Small intestine (tissue), 7 donors: Measurements from ENCODE around the gene LMNTD1. TPM values are rescaled to one million over a fixed set of nuclear protein-coding genes. Genes with fewer than 3 reads are reported as not detected.

Experiments used
- DNase-seq, 2 donors: peaks; one replicate each; pipeline versions ENCODE4 v3.0.0 to v3.0.0-alpha.2; 2013
- FAIRE-seq: peaks from 2 replicates; lab custom pipeline; 2012; peaks lifted over from hg19 to GRCh38; lab: Jason Lieb, UNC
- H3K27ac ChIP-seq, 3 donors: one replicate each; pipeline ENCODE4 v1.5.1; 2013; ENCODE audit warnings: low read length in 2 of 3, mild to moderate bottlenecking in 2 of 3, control low read depth in 1 of 3, inconsistent platforms in 1 of 3, low read depth in 1 of 3, moderate library complexity in 1 of 3
- H3K27me3 ChIP-seq, 3 donors: one replicate each; pipeline ENCODE4 v1.6.1; 2013; ENCODE audit warnings: low read length in 3 of 3, inconsistent platforms in 1 of 3; ENCODE audit not compliant: control insufficient read depth in 3 of 3, insufficient read depth in 3 of 3
- H3K36me3 ChIP-seq, 3 donors: one replicate each; pipeline ENCODE4 v1.6.1; 2013; ENCODE audit warnings: low read length in 3 of 3, inconsistent platforms in 1 of 3, low read depth in 1 of 3, mild to moderate bottlenecking in 1 of 3, moderate library complexity in 1 of 3; ENCODE audit not compliant: control insufficient read depth in 3 of 3, insufficient read depth in 2 of 3
- H3K4me1 ChIP-seq, 3 donors: one replicate each; pipeline ENCODE4 v1.6.1; 2013; ENCODE audit warnings: low read length in 2 of 3, inconsistent platforms in 1 of 3, low read depth in 1 of 3, mild to moderate bottlenecking in 1 of 3, moderate library complexity in 1 of 3; ENCODE audit not compliant: control insufficient read depth in 3 of 3, insufficient read depth in 2 of 3
- H3K4me3 ChIP-seq, 3 donors: one replicate each; pipeline ENCODE4 v1.5.1; 2013; ENCODE audit warnings: low read length in 3 of 3, control low read depth in 1 of 3, inconsistent platforms in 1 of 3, low read depth in 1 of 3, mild to moderate bottlenecking in 1 of 3, moderate library complexity in 1 of 3
- H3K9me3 ChIP-seq, 2 donors: one replicate each; pipeline ENCODE4 v1.6.1; 2013; ENCODE audit warnings: low read depth in 1 of 2, low read length in 1 of 2; ENCODE audit not compliant: control insufficient read depth in 2 of 2, insufficient read depth in 1 of 2
- WGBS, 3 donors: extraction: QIAGEN DNeasy Blood & Tissue Kit; methylation state at CpG; one replicate each; pipeline ENCODE4 v1.1.7; 2013; 5-methylcytosine and 5-hydroxymethylcytosine counted together
- polyA plus RNA-seq, 4 donors: library from polyadenylated mRNA; stranded (reverse) in 3 of 4; unstranded in 1 of 4; fragments of 200-250 nt in 3 of 4; fragments of 120-200 nt in 1 of 4; gene quantifications; one replicate each; pipeline versions ENCODE4 v1.2.1 to v1.2.3, GENCODE V29; 2013
- donor health status: healthy with polysubstance abuse.
- donor health status: control.
- donor health status: control.
- donor health status: Bipolar disorder and iron deficiency.
- donor health status: healthy.

Gene LMNTD1
- polyA plus RNA-seq, 4 donors: 0.12 TPM; not detected in 3

- Histone ChIP-seq H3K4me1 (no peaks in the 10 kb centered on the region), H3K4me3 (no peak overlapping the region), H3K27ac (no peak overlapping the region), H3K27me3 (no peaks in the 10 kb centered on the region), H3K36me3 (no peaks in the 10 kb centered on the region), H3K9me3 (no peaks in the 10 kb centered on the region)
- DNase-seq: no peak
- FAIRE-seq: no peak
- WGBS, 3 donors: 81 to 90% (median 88%) methylated on average over 6 of the region's 6 CpGs
These were observed 83.7 kb downstream of the LMNTD1 start for GRCh38 chr12:25469368-25469767.

GRCh38 chr12:25463521-25463920, 89.6 kb downstream of the LMNTD1 start:
- no peak overlapping the region for H3K4me3 ChIP-seq
- H3K36me3 ChIP-seq: no peaks in the 10 kb centered on the region
- FAIRE-seq (no peak), DNase-seq (no peak)
- H3K4me1 ChIP-seq: no peaks in the 10 kb centered on the region
- no peaks in the 10 kb centered on the region for H3K27me3 ChIP-seq
- H3K9me3 ChIP-seq: no peaks in the 10 kb centered on the region
- H3K27ac ChIP-seq: no peak overlapping the region
- WGBS, 3 donors: 91 to 95% (median 95%) methylated on average over 8 of the region's 8 CpGs

- H3K9me3 ChIP-seq: no peaks in the 10 kb centered on the region
- H3K27me3 ChIP-seq: no peaks in the 10 kb centered on the region
- H3K4me3 ChIP-seq: no peak overlapping the region
- no peak overlapping the region for H3K27ac ChIP-seq
- no peaks in the 10 kb centered on the region for H3K4me1 ChIP-seq
- no peak for FAIRE-seq
- no peak for DNase-seq
- 56 to 84% (median 67%) methylated on average over 4 of the region's 4 CpGs for WGBS, 3 donors
- no peaks in the 10 kb centered on the region for H3K36me3 ChIP-seq
These were observed 90.1 kb downstream of the LMNTD1 start for GRCh38 chr12:25463005-25463404.

GRCh38 chr12:25459541-25459951, 93.5 kb downstream of the LMNTD1 start:
- Histone ChIP-seq H3K4me3 (no peak overlapping the region), H3K27ac (no peak overlapping the region), H3K9me3 (no peaks in the 10 kb centered on the region), H3K4me1 (no peaks in the 10 kb centered on the region), H3K36me3 (no peaks in the 10 kb centered on the region), H3K27me3 (no peaks in the 10 kb centered on the region)
- DNase-seq (no peak), FAIRE-seq (no peak)
- WGBS, 3 donors: 81 to 89% (median 84%) methylated on average over 13 of the region's 13 CpGs

GRCh38 chr12:25458047-25458552, 95.0 kb downstream of the LMNTD1 start:
- Histone ChIP-seq H3K9me3 (no peaks in the 10 kb centered on the region), H3K27ac (no peak overlapping the region), H3K4me3 (no peak overlapping the region), H3K27me3 (no peaks in the 10 kb centered on the region), H3K4me1 (no peaks in the 10 kb centered on the region), H3K36me3 (no peaks in the 10 kb centered on the region)
- no peak for DNase-seq
- FAIRE-seq: no peak
- 19 to 46% (median 35%) methylated on average over 6 of the region's 6 CpGs for WGBS, 3 donors

GRCh38 chr12:25456474-25456873, 96.6 kb downstream of the LMNTD1 start:
- 81 to 90% (median 88%) methylated on average over 4 of the region's 4 CpGs for whole genome bisulfite sequencing, 3 donors
- Histone ChIP-seq H3K4me3 (no peak overlapping the region), H3K27me3 (no peaks in the 10 kb centered on the region), H3K4me1 (no peaks in the 10 kb centered on the region), H3K9me3 (peaks cover 0 to 4% of the 10 kb centered on the region in 2 donors), H3K36me3 (no peaks in the 10 kb centered on the region), H3K27ac (no peak overlapping the region)
- FAIRE-seq (no peak), DNase-seq (no peak)

- FAIRE-seq: no peak
These were observed 97.4 kb downstream of the LMNTD1 start for GRCh38 chr12:25455696-25456095.

GRCh38 chr12:25449007-25449406, 104.1 kb downstream of the LMNTD1 start:
- Histone ChIP-seq H3K27me3 (no peaks in the 10 kb centered on the region), H3K4me3 (no peak overlapping the region), H3K27ac (no peak overlapping the region), H3K9me3 (peaks cover 0 to 4% of the 10 kb centered on the region in 2 donors), H3K4me1 (no peaks in the 10 kb centered on the region), H3K36me3 (no peaks in the 10 kb centered on the region)
- FAIRE-seq (no peak), DNase-seq (no peak)

More at GRCh38 chr12:25455696-25456095, 97.4 kb downstream of the LMNTD1 start:
- DNase-seq: no peak
- H3K4me1 ChIP-seq: no peaks in the 10 kb centered on the region
- no peak overlapping the region for H3K27ac ChIP-seq
- no peaks in the 10 kb centered on the region for H3K36me3 ChIP-seq
- no peaks in the 10 kb centered on the region for H3K27me3 ChIP-seq
- peaks cover 0 to 4% of the 10 kb centered on the region in 2 donors for H3K9me3 ChIP-seq
- WGBS, 3 donors: 84 to 87% (median 85%) methylated on average over 2 of the region's 2 CpGs
- no peak overlapping the region for H3K4me3 ChIP-seq

- FAIRE-seq (no peak), DNase-seq (no peak)
- peaks cover 0 to under 1% of the 10 kb centered on the region in 2 donors for H3K9me3 ChIP-seq
- H3K27ac ChIP-seq: no peak overlapping the region
- no peaks in the 10 kb centered on the region for H3K27me3 ChIP-seq
- no peak overlapping the region for H3K4me3 ChIP-seq
- H3K4me1 ChIP-seq: no peaks in the 10 kb centered on the region
- WGBS, 3 donors: 65 to 80% (median 68%) methylated on average over 3 of the region's 3 CpGs
- no peaks in the 10 kb centered on the region for H3K36me3 ChIP-seq
These were observed 106.0 kb downstream of the LMNTD1 start for GRCh38 chr12:25447046-25447445.
